ENCODE data around the gene KCNK18. TPM values are rescaled to one million over a fixed set of nuclear protein-coding genes. Genes with fewer than 3 reads are reported as not detected.
"Not testable (repeated sequence)": the region's sequence is repeated elsewhere in the genome, so short reads cannot be mapped to it uniquely, and the experiment has no call there.

Gene KCNK18
- total RNA-seq, 2 experiments from 2014 or later, result not detected

- Mint-ChIP-seq H3K27me3 (peaks cover 13% of the 10 kb centered on the region), H3K4me1 (ENCODE audit: low read depth) (no peaks in the 10 kb centered on the region), H3K27ac (no peak overlapping the region), H3K36me3 (no peaks in the 10 kb centered on the region), H3K9me3 (no peaks in the 10 kb centered on the region), H3K4me3 (no peak overlapping the region)
- POLR2A ChIA-PET, result no interaction called here
- no peak for DNase-seq
- intact Hi-C loops (cut with micrococcal nuclease), result no loop called here
- CTCF ChIA-PET, result interaction anchor here (2.8 kb wide), 1 partner anchor 8 kb away, joined by 19 read pairs; no protein-coding TSS in a partner anchor
Measured at GRCh38 chr10:117224881-117225280, 27.6 kb downstream of the KCNK18 start.

GRCh38 chr10:117226813-117227451 is 29.6 kb downstream of the KCNK18 start:
- Mint-ChIP-seq H3K9me3 (no peaks in the 10 kb centered on the region), H3K27me3 (peaks cover 31% of the 10 kb centered on the region), H3K36me3 (no peaks in the 10 kb centered on the region), H3K27ac (no peak overlapping the region), H3K4me3 (no peak overlapping the region), H3K4me1 (ENCODE audit: low read depth) (no peaks in the 10 kb centered on the region)
- ChIA-PET CTCF (interaction anchor here (2.8 kb wide), 1 partner anchor 10 kb away, joined by 19 read pairs; no protein-coding TSS in a partner anchor), POLR2A (no interaction called here)
- intact Hi-C loops (cut with micrococcal nuclease), result no loop called here
- no peak for DNase-seq

- H3K4me1 Mint-ChIP-seq (ENCODE audit: low read depth), result no peaks in the 10 kb centered on the region
- no peak overlapping the region for H3K27ac Mint-ChIP-seq
- POLR2A ChIA-PET, result no interaction called here
- H3K9me3 Mint-ChIP-seq, result no peaks in the 10 kb centered on the region
- H3K27me3 Mint-ChIP-seq, result peaks cover 40% of the 10 kb centered on the region
- intact Hi-C loops (cut with micrococcal nuclease), result no loop called here
- DNase-seq, result no peak
- CTCF ChIA-PET, result interaction anchor here (2.3 kb wide), 1 partner anchor 11 kb away, joined by 10 read pairs; no protein-coding TSS in a partner anchor
- H3K36me3 Mint-ChIP-seq, result no peaks in the 10 kb centered on the region
- H3K4me3 Mint-ChIP-seq, result no peak overlapping the region
Measured at GRCh38 chr10:117228210-117228609, 30.9 kb downstream of the KCNK18 start.

- not testable (repeated sequence) for H3K4me1 Mint-ChIP-seq (ENCODE audit: low read depth)
- CTCF ChIA-PET, result interaction anchor here (0.7 to 2.3 kb wide), 2 partner anchors 13 to 770 kb away, joined by 3 to 10 read pairs; no protein-coding TSS in a partner anchor
- H3K27me3 Mint-ChIP-seq, result peaks cover 42% of the 10 kb centered on the region
Measured at GRCh38 chr10:117230107-117230506, 32.8 kb downstream of the KCNK18 start.

GRCh38 chr10:117237401-117237991 is 40.2 kb downstream of the KCNK18 start:
- Mint-ChIP-seq H3K27me3 (peaks cover 26% of the 10 kb centered on the region), H3K36me3 (no peaks in the 10 kb centered on the region), H3K27ac (no peak overlapping the region), H3K9me3 (no peaks in the 10 kb centered on the region), H3K4me1 (ENCODE audit: low read depth) (peaks cover 3% of the 10 kb centered on the region), H3K4me3 (no peak overlapping the region)
- DNase-seq, result no peak
- intact Hi-C loops (cut with micrococcal nuclease), result no loop called here
- ChIA-PET CTCF (interaction anchor here (1.0 kb wide), 1 partner anchor 21 kb away, joined by 3 read pairs; no protein-coding TSS in a partner anchor), POLR2A (no interaction called here)

More at GRCh38 chr10:117230107-117230506, 32.8 kb downstream of the KCNK18 start:
- intact Hi-C loops (cut with micrococcal nuclease); H3K4me3 Mint-ChIP-seq; H3K27ac Mint-ChIP-seq; H3K36me3 Mint-ChIP-seq; H3K9me3 Mint-ChIP-seq; DNase-seq: not testable (repeated sequence)
- POLR2A ChIA-PET, result interaction anchor here (0.6 kb wide), 1 partner anchor 162 kb away, joined by 3 read pairs; no protein-coding TSS in a partner anchor

GRCh38 chr10:117239051-117239450 is 41.8 kb downstream of the KCNK18 start:
- intact Hi-C loops (cut with micrococcal nuclease), result no loop called here
- Mint-ChIP-seq H3K27me3 (peaks cover 27% of the 10 kb centered on the region), H3K36me3 (no peaks in the 10 kb centered on the region), H3K4me3 (no peak overlapping the region), H3K27ac (no peak overlapping the region), H3K4me1 (ENCODE audit: low read depth) (peaks cover 3% of the 10 kb centered on the region), H3K9me3 (no peaks in the 10 kb centered on the region)
- no peak for DNase-seq
- POLR2A ChIA-PET, result no interaction called here
- CTCF ChIA-PET, result no interaction called here

GRCh38 chr10:117239721-117240620 is 42.7 kb downstream of the KCNK18 start:
- ChIA-PET CTCF (no interaction called here), POLR2A (no interaction called here)
- Mint-ChIP-seq H3K4me1 (ENCODE audit: low read depth) (peaks cover 3% of the 10 kb centered on the region), H3K27me3 (peaks cover 32% of the 10 kb centered on the region), H3K9me3 (no peaks in the 10 kb centered on the region), H3K27ac (no peak overlapping the region), H3K36me3 (no peaks in the 10 kb centered on the region), H3K4me3 (no peak overlapping the region)
- intact Hi-C loops (cut with micrococcal nuclease), result no loop called here
- no peak for DNase-seq

- H3K9me3 Mint-ChIP-seq, result no peaks in the 10 kb centered on the region
- intact Hi-C loops (cut with micrococcal nuclease), result no loop called here
- CTCF ChIA-PET, result no interaction called here
- no peak for DNase-seq
- no peak within 1 kb of the TSS for H3K4me3 Mint-ChIP-seq
- H3K36me3 Mint-ChIP-seq, result no peaks in the 10 kb centered on the region
- POLR2A ChIA-PET, result no interaction called here
- peaks cover 3% of the 10 kb centered on the region for H3K4me1 Mint-ChIP-seq (ENCODE audit: low read depth)
- no peak within 1 kb of the TSS for H3K27ac Mint-ChIP-seq
- peaks cover 37% of the 10 kb centered on the region for H3K27me3 Mint-ChIP-seq
Measured at GRCh38 chr10:117240621-117241529, 43.6 kb downstream of the KCNK18 start, which contains the start of gene SLC18A2. SLC18A2 (plus strand) TSS chr10:117241114; CDS start chr10:117241694, 580 bp downstream.

GRCh38 chr10:117241541-117242462 is 44.5 kb downstream of the KCNK18 start:
- Mint-ChIP-seq H3K9me3 (no peaks in the 10 kb centered on the region), H3K27me3 (peaks cover 37% of the 10 kb centered on the region), H3K4me1 (ENCODE audit: low read depth) (peaks cover 3% of the 10 kb centered on the region), H3K4me3 (no peak overlapping the region), H3K36me3 (no peaks in the 10 kb centered on the region), H3K27ac (no peak overlapping the region)
- ChIA-PET POLR2A (no interaction called here), CTCF (interaction anchor here (1.9 kb wide), 1 partner anchor 25 kb away, joined by 10 read pairs; no protein-coding TSS in a partner anchor)
- intact Hi-C loops (cut with micrococcal nuclease), result no loop called here
- DNase-seq, result no peak

- DNase-seq, result no peak
- no peak overlapping the region for H3K27ac Mint-ChIP-seq
- no peaks in the 10 kb centered on the region for H3K9me3 Mint-ChIP-seq
- H3K27me3 Mint-ChIP-seq, result peaks cover 42% of the 10 kb centered on the region
- H3K36me3 Mint-ChIP-seq, result no peaks in the 10 kb centered on the region
- ChIA-PET POLR2A (no interaction called here), CTCF (interaction anchor here (1.9 kb wide), 1 partner anchor 26 kb away, joined by 10 read pairs; no protein-coding TSS in a partner anchor)
- intact Hi-C loops (cut with micrococcal nuclease), result no loop called here
- H3K4me1 Mint-ChIP-seq (ENCODE audit: low read depth), result peaks cover 4% of the 10 kb centered on the region
- H3K4me3 Mint-ChIP-seq, result no peak overlapping the region
Measured at GRCh38 chr10:117242463-117242832, 45.2 kb downstream of the KCNK18 start.
